ENCODE measurements around the gene FBXL20. TPM values are rescaled to one million over a fixed set of nuclear protein-coding genes. Genes with fewer than 3 reads are reported as not detected.
A peak's percentile ranks its signal among the peaks of the same experiment; 100 is the strongest.
"Not testable (repeated sequence)": the region's sequence is repeated elsewhere in the genome, so short reads cannot be mapped to it uniquely, and the experiment has no call there.

The FBXL20 gene
- total RNA-seq, 1 donor from 2014 or later: 28.0 TPM

GRCh38 chr17:39357488-39357887 is 43.9 kb downstream of the FBXL20 start:
- DNase-seq (ENCODE audit: extremely low spot score, unreplicated experiment): no peak
- Mint-ChIP-seq H3K4me1 (ENCODE audit: unreplicated experiment) (no peaks in the 10 kb centered on the region), H3K9me3 (ENCODE audit: unreplicated experiment) (no peaks in the 10 kb centered on the region), H3K27ac (ENCODE audit: unreplicated experiment) (no peak overlapping the region), H3K4me3 (ENCODE audit: unreplicated experiment) (no peak overlapping the region), H3K36me3 (ENCODE audit: unreplicated experiment) (no peaks in the 10 kb centered on the region), H3K27me3 (ENCODE audit: unreplicated experiment) (no peaks in the 10 kb centered on the region)
- no peak for TF ChIP-seq CTCF (IDR thresholded peaks at IDR 0.05)

- H3K4me1 Mint-ChIP-seq (ENCODE audit: unreplicated experiment): peaks cover 5% of the 10 kb centered on the region
- DNase-seq (ENCODE audit: extremely low spot score, unreplicated experiment): no peak
- H3K27ac Mint-ChIP-seq (ENCODE audit: unreplicated experiment): no peak overlapping the region
- no peak for TF ChIP-seq CTCF (IDR thresholded peaks at IDR 0.05)
- H3K9me3 Mint-ChIP-seq (ENCODE audit: unreplicated experiment): no peaks in the 10 kb centered on the region
- no peaks in the 10 kb centered on the region for H3K27me3 Mint-ChIP-seq (ENCODE audit: unreplicated experiment)
- no peak overlapping the region for H3K4me3 Mint-ChIP-seq (ENCODE audit: unreplicated experiment)
- H3K36me3 Mint-ChIP-seq (ENCODE audit: unreplicated experiment): no peaks in the 10 kb centered on the region
These were observed 48.4 kb downstream of the FBXL20 start for GRCh38 chr17:39352986-39353385.

GRCh38 chr17:39352511-39352910 is 48.9 kb downstream of the FBXL20 start:
- peaks cover 5% of the 10 kb centered on the region for H3K4me1 Mint-ChIP-seq (ENCODE audit: unreplicated experiment)
- H3K9me3 Mint-ChIP-seq (ENCODE audit: unreplicated experiment): no peaks in the 10 kb centered on the region
- TF ChIP-seq CTCF (IDR thresholded peaks at IDR 0.05): peak; percentile 14
- no peak overlapping the region for H3K27ac Mint-ChIP-seq (ENCODE audit: unreplicated experiment)
- H3K4me3 Mint-ChIP-seq (ENCODE audit: unreplicated experiment): no peak overlapping the region
- H3K36me3 Mint-ChIP-seq (ENCODE audit: unreplicated experiment): no peaks in the 10 kb centered on the region
- no peak for DNase-seq (ENCODE audit: extremely low spot score, unreplicated experiment)
- no peaks in the 10 kb centered on the region for H3K27me3 Mint-ChIP-seq (ENCODE audit: unreplicated experiment)

- no peak overlapping the region for H3K27ac Mint-ChIP-seq (ENCODE audit: unreplicated experiment)
- H3K4me3 Mint-ChIP-seq (ENCODE audit: unreplicated experiment): no peak overlapping the region
- H3K4me1 Mint-ChIP-seq (ENCODE audit: unreplicated experiment): peaks cover 5% of the 10 kb centered on the region
- no peaks in the 10 kb centered on the region for H3K9me3 Mint-ChIP-seq (ENCODE audit: unreplicated experiment)
- no peaks in the 10 kb centered on the region for H3K36me3 Mint-ChIP-seq (ENCODE audit: unreplicated experiment)
- TF ChIP-seq CTCF (IDR thresholded peaks at IDR 0.05): no peak
- H3K27me3 Mint-ChIP-seq (ENCODE audit: unreplicated experiment): no peaks in the 10 kb centered on the region
- no peak for DNase-seq (ENCODE audit: extremely low spot score, unreplicated experiment)
These were observed 49.9 kb downstream of the FBXL20 start for GRCh38 chr17:39351508-39351907.

GRCh38 chr17:39349246-39349645 is 52.2 kb downstream of the FBXL20 start:
- no peak overlapping the region for H3K27ac Mint-ChIP-seq (ENCODE audit: unreplicated experiment)
- no peaks in the 10 kb centered on the region for H3K9me3 Mint-ChIP-seq (ENCODE audit: unreplicated experiment)
- no peak overlapping the region for H3K4me3 Mint-ChIP-seq (ENCODE audit: unreplicated experiment)
- DNase-seq (ENCODE audit: extremely low spot score, unreplicated experiment): no peak
- TF ChIP-seq CTCF (IDR thresholded peaks at IDR 0.05): no peak
- H3K36me3 Mint-ChIP-seq (ENCODE audit: unreplicated experiment): no peaks in the 10 kb centered on the region
- peaks cover 5% of the 10 kb centered on the region for H3K4me1 Mint-ChIP-seq (ENCODE audit: unreplicated experiment)
- no peaks in the 10 kb centered on the region for H3K27me3 Mint-ChIP-seq (ENCODE audit: unreplicated experiment)

- DNase-seq (ENCODE audit: extremely low spot score, unreplicated experiment); H3K27ac Mint-ChIP-seq (ENCODE audit: unreplicated experiment); H3K36me3 Mint-ChIP-seq (ENCODE audit: unreplicated experiment); H3K9me3 Mint-ChIP-seq (ENCODE audit: unreplicated experiment); H3K27me3 Mint-ChIP-seq (ENCODE audit: unreplicated experiment); H3K4me3 Mint-ChIP-seq (ENCODE audit: unreplicated experiment); H3K4me1 Mint-ChIP-seq (ENCODE audit: unreplicated experiment): not testable (repeated sequence)
These were observed 54.6 kb downstream of the FBXL20 start for GRCh38 chr17:39346863-39347262.

All from osteocyte (in vitro differentiated cells).